GM12892 (cell line): ENCODE data around the gene SLC43A3.

Source experiments
- DNase-seq: peaks from one replicate; pipeline ENCODE4 v3.0.0; 2011; ENCODE audit not compliant: insufficient read length
- FAIRE-seq: peaks from 2 replicates; lab custom pipeline; 2011; peaks lifted over from hg19 to GRCh38; lab: Jason Lieb, UNC
- POLR2A ChIP-seq: IDR thresholded peaks from 2 replicates; pipeline ENCODE4 v1.6.1; 2011; ENCODE audit warnings: low read depth, low read length, control low read depth
- POLR2AphosphoS5 ChIP-seq: IDR thresholded peaks from 2 replicates; pipeline ENCODE4 v1.6.1; 2011; ENCODE audit warnings: low read depth, low read length, control low read depth
- TAF1 ChIP-seq: IDR thresholded peaks from 2 replicates; pipeline ENCODE4 v1.6.1; 2011; ENCODE audit warnings: low read depth, mild to moderate bottlenecking, control low read depth, low read length, borderline replicate concordance

Gene SLC43A3

DNA sequence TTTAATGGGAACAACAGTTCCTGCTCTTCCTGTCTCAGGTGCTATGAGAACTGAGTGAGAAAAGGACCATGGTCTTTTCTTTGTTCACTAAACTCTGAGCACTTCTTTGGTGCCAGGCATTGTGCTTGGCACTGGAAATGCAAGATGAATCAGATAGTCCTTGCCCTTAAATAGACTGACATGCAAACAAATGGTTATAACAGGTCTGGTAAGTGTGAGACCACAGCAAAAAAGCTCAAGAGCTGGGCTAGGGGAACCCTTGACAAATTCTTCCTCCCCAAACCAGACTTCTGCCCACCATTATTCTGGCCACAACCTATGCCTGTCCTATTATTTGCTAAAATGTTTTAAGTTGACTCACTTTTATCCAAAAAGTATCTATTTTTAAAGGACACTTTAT is 5.1 kb downstream of the SLC43A3 start:
- TF ChIP-seq POLR2AphosphoS5 = no peak
- TF ChIP-seq TAF1 = no peak
- TF ChIP-seq POLR2A = no peak
- DNase-seq = no peak
- FAIRE-seq = peak; percentile 44

- DNase-seq (no peak), FAIRE-seq (no peak)
- TF ChIP-seq POLR2AphosphoS5 (no peak; the same call in 1 of the 2 replicates), TAF1 (no peak), POLR2A (no peak)
Observed at GRCh38 chr11:57421066-57421465, 5.9 kb downstream of the SLC43A3 start.

DNA sequence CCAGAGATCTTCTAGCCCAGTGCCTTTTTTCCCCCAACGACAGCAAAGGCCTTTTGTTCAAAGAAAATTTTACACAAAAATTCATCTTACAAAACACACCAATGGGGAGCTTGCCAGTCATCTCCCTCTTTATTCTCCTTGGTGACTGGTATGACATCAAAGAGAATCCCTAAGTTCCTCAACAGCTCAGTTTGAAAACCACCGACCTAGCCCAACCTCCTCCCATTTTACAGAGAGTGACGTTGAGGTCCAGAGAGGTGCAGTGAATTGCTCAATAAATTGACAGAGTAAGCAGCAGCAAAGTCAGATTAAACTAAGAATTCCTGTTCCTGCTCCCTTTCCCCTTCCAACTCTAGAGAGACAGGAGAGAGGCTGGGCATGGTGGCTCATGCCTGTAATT is 7.8 kb downstream of the SLC43A3 start:
- FAIRE-seq = no peak
- TF ChIP-seq POLR2A = no peak
- TF ChIP-seq POLR2AphosphoS5 = no peak
- TF ChIP-seq TAF1 = no peak
- no peak for DNase-seq

DNA sequence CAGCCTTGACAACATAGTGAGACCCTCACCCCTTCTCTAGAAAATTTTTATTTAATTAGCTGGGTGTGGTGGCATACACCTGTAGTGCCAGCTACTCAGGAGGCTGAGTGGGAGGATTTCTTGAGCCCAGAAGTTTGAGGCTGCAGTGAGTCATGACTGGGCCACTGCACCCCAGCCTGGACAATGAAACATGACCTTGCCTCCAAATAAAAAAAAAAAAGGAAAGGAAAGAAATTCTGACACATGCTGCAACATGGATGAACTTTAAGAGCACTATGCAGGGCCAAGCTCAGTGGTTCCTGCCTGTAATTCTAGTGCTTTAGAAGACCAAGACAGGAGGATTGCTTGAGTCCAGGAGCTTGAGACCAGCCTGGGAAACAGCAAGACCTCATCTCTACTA is 8.8 kb downstream of the SLC43A3 start:
- FAIRE-seq = no peak
- DNase-seq = no peak
- TF ChIP-seq POLR2AphosphoS5 = no peak
- TF ChIP-seq TAF1 = no peak
- TF ChIP-seq POLR2A = no peak

- FAIRE-seq = peak; percentile 24
- TF ChIP-seq POLR2A (peak; percentile 15; the same call in 1 of the 2 replicates), POLR2AphosphoS5 (no peak)
- DNase-seq = no peak
Observed at GRCh38 chr11:57417056-57417455, 9.9 kb downstream of the SLC43A3 start.

DNA sequence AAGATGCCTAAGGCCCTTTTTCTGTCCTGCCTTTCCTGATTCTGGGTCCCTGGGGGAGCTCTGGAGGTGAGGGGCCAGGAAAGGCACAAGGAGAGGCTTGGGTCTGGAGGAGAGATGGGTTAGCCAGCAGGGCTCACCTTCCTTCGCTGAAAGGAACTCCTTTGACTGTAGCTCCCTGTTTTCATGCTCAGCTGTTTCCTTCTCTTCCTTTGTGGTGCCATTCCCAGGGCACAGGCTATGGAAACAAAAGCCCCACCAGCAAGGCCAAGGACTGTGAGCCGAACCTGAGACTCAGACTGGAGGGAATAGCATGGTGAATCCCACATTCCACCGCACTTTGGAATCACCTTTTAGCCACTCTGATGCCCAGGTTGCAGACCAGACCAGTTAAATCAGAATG is 10.5 kb downstream of the SLC43A3 start:
- DNase-seq = no peak
- FAIRE-seq = no peak
- no peak for TF ChIP-seq POLR2AphosphoS5
- TF ChIP-seq POLR2A = no peak
- TF ChIP-seq TAF1 = no peak

DNA sequence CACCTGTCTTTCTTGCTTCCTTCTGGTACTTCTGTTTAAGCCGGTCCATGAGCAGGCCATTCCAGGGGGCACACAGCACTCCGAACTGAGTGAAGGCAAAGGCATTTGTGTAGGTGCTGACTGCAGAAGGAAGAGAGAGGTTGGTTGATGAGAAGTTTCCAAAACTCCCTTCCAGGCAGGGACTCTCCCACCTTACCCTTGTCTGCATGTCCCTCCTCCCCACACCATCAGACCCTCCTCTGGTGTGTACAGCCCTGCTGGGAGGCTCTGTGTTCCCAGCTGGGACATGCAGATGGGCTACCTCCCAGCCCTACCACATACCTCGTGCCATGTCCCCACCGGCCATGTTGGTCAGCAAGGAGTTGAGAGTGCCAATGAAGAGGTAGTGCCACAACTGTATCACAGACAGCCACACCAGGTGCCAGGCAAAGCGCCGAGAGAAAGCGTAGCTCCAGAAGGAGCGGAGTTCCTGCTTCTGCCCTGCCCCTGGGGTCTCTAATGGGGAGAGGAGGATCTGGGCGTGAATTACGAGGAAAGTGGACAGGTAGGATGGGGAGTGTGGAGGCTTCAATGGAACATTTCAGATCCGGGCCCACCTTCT is 12.2 kb downstream of the SLC43A3 start:
- FAIRE-seq (peak; percentile 40), DNase-seq (no peak)
- TF ChIP-seq TAF1 (no peak), POLR2A (0 out of 2 replicates have a peak, but pooled peaks have one; percentile 32)

- TF ChIP-seq POLR2AphosphoS5 = no peak
- no peak for TF ChIP-seq TAF1
- no peak for TF ChIP-seq POLR2A
- FAIRE-seq (peak; percentile 5), DNase-seq (no peak)
Observed at GRCh38 chr11:57413681-57414080, 13.2 kb downstream of the SLC43A3 start.

DNA sequence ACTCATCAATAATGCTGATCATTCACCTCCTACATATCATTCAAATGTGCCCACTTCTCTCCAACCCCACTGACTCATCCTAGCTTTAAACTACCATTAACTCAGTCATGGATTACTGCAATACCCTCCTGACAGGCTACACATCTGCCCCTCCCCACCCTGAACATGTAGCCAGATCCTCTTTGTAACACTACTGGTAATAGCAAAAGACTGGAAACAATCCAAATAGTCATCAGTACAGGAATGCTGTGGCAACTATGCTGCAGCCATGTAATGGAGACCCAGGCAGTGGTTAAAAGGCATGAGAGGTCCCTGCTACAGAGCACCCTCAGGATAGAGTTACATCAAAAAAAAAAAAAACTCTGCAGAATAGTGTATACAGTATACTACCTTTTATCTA is 16.6 kb downstream of the SLC43A3 start:
- FAIRE-seq (no peak), DNase-seq (no peak)
- no peak for TF ChIP-seq TAF1
- 0 out of 2 replicates have a peak, but pooled peaks have one; percentile 46 for TF ChIP-seq POLR2A

GRCh38 chr11:57409321-57410100 is 17.4 kb downstream of the SLC43A3 start:
- no peak for TF ChIP-seq POLR2A
- no peak for TF ChIP-seq TAF1
- TF ChIP-seq POLR2AphosphoS5 = no peak
- DNase-seq (no peak), FAIRE-seq (no peak)

GRCh38 chr11:57408771-57409170 is 18.1 kb downstream of the SLC43A3 start:
- DNase-seq (no peak), FAIRE-seq (no peak)
- TF ChIP-seq TAF1 (no peak), POLR2AphosphoS5 (no peak), POLR2A (no peak)

- no peak for DNase-seq
- peak; percentile 73 for FAIRE-seq
- TF ChIP-seq TAF1 (no peak), POLR2AphosphoS5 (no peak), POLR2A (no peak)
Observed at GRCh38 chr11:57407941-57408475, 18.9 kb downstream of the SLC43A3 start.
